Mesenchymal stem cell (in vitro differentiated cells and primary cell): ENCODE results near the gene ANKS1B.

Experiments used
- DNase-seq: peaks from one replicate; pipeline ENCODE4 v3.0.0-alpha.2; 2013
- H2AFZ ChIP-seq: one replicate; pipeline ENCODE4 v1.6.1; 2013; ENCODE audit warnings: low read depth, mild to moderate bottlenecking, control low read depth, inconsistent platforms, low read length, moderate library complexity
- H2AK5ac ChIP-seq: 2 replicates; pipeline ENCODE4 v1.6.1; 2013; ENCODE audit warnings: low read length, moderate library complexity, mild to moderate bottlenecking, inconsistent platforms; ENCODE audit not compliant: severe bottlenecking
- H2BK120ac ChIP-seq: one replicate; pipeline ENCODE4 v1.6.1; 2013; ENCODE audit warnings: low read depth, mild to moderate bottlenecking, inconsistent platforms, low read length, moderate library complexity
- H2BK12ac ChIP-seq, 2 experiments: one replicate each; pipeline ENCODE4 v1.6.1; 2013; ENCODE audit warnings: inconsistent platforms in 2 of 2, low read length in 2 of 2, mild to moderate bottlenecking in 2 of 2, moderate library complexity in 2 of 2, control low read depth in 1 of 2
- H2BK15ac ChIP-seq: one replicate; pipeline ENCODE4 v1.6.1; 2013; ENCODE audit warnings: mild to moderate bottlenecking, low read depth, inconsistent platforms; ENCODE audit not compliant: poor library complexity, severe bottlenecking
- H2BK5ac ChIP-seq: 2 replicates; pipeline ENCODE4 v1.6.1; 2013; ENCODE audit warnings: low read depth, mild to moderate bottlenecking, low read length, control low read depth, inconsistent platforms; ENCODE audit not compliant: poor library complexity, severe bottlenecking
- H3K14ac ChIP-seq, 2 experiments: one replicate each; pipeline ENCODE4 v1.6.1; 2013; ENCODE audit warnings: inconsistent platforms in 2 of 2, low read length in 2 of 2, control low read depth in 1 of 2, mild to moderate bottlenecking in 1 of 2, moderate library complexity in 1 of 2
- H3K18ac ChIP-seq, 2 experiments: one replicate each; pipeline ENCODE4 v1.6.1; 2013; ENCODE audit warnings: inconsistent platforms in 2 of 2, low read length in 2 of 2, control low read depth in 1 of 2, low read depth in 1 of 2, mild to moderate bottlenecking in 1 of 2
- H3K23ac ChIP-seq, 2 experiments: one replicate each; pipeline ENCODE4 v1.6.1; 2013; ENCODE audit warnings: inconsistent platforms in 2 of 2, low read length in 2 of 2, mild to moderate bottlenecking in 2 of 2, moderate library complexity in 2 of 2, control low read depth in 1 of 2
- H3K27ac ChIP-seq: 2 replicates; pipeline ENCODE4 v1.5.1; 2013; ENCODE audit warnings: mild to moderate bottlenecking, moderate library complexity, low read length, control low read depth, inconsistent platforms; ENCODE audit not compliant: poor library complexity, severe bottlenecking
- H3K27me3 ChIP-seq, 2 experiments: 2 replicates each; pipeline versions ENCODE4 v1.6.1 to v1.7.0; 2013; ENCODE audit warnings: low read length in 2 of 2, mild to moderate bottlenecking in 2 of 2, moderate library complexity in 2 of 2, control low read depth in 1 of 2, inconsistent platforms in 1 of 2; ENCODE audit not compliant: control insufficient read depth in 1 of 2, insufficient read depth in 1 of 2
- H3K36me3 ChIP-seq, 2 experiments: 2 replicates each; pipeline versions ENCODE4 v1.6.1 to v1.7.0; 2013; ENCODE audit warnings: low read length in 2 of 2, control low read depth in 1 of 2, inconsistent platforms in 1 of 2, low read depth in 1 of 2, mild to moderate bottlenecking in 1 of 2; ENCODE audit not compliant: insufficient read depth in 2 of 2, control insufficient read depth in 1 of 2
- H3K4ac ChIP-seq, 2 experiments: one replicate each; pipeline ENCODE4 v1.6.1; 2013; ENCODE audit warnings: inconsistent platforms in 2 of 2, low read length in 2 of 2, mild to moderate bottlenecking in 2 of 2, moderate library complexity in 2 of 2, control low read depth in 1 of 2, low read depth in 1 of 2
- H3K4me1 ChIP-seq: 2 replicates; pipeline ENCODE4 v1.6.1; 2013; ENCODE audit warnings: low read depth, low read length, control low read depth; ENCODE audit not compliant: control insufficient read depth, insufficient read depth
- H3K4me2 ChIP-seq: 2 replicates; pipeline ENCODE4 v1.6.1; 2013; ENCODE audit warnings: low read length, mild to moderate bottlenecking, inconsistent platforms; ENCODE audit not compliant: poor library complexity, severe bottlenecking
- H3K4me3 ChIP-seq, 2 experiments: 2 replicates each; pipeline versions ENCODE4 v1.5.1 to v1.7.0; 2013; ENCODE audit warnings: low read length in 2 of 2, mild to moderate bottlenecking in 2 of 2, control low read depth in 1 of 2, low read depth in 1 of 2; ENCODE audit not compliant: insufficient read depth in 1 of 2
- H3K79me1 ChIP-seq: replicated peaks from 2 replicates; pipeline ENCODE4 v1.6.1; 2013; ENCODE audit warnings: mild to moderate bottlenecking, control low read depth, low read length, inconsistent platforms; ENCODE audit not compliant: poor library complexity, severe bottlenecking
- H3K9ac ChIP-seq: 2 replicates; pipeline ENCODE4 v1.7.0; 2013; ENCODE audit warnings: mild to moderate bottlenecking, low read length, moderate library complexity
- H3K9me3 ChIP-seq: 2 replicates; pipeline ENCODE4 v1.7.0; 2013; ENCODE audit warnings: mild to moderate bottlenecking, low read length; ENCODE audit not compliant: control insufficient read depth
- H4K8ac ChIP-seq: one replicate; pipeline ENCODE4 v1.6.1; 2013; ENCODE audit warnings: inconsistent platforms, mild to moderate bottlenecking, low read length, moderate library complexity
- H4K91ac ChIP-seq: one replicate; pipeline ENCODE4 v1.6.1; 2013; ENCODE audit warnings: mild to moderate bottlenecking, low read length, inconsistent platforms
- WGBS: methylation state at CpG from one replicate; pipeline ENCODE4 v1.1.7; 2013; ENCODE audit warnings: mixed read lengths; 5-methylcytosine and 5-hydroxymethylcytosine counted together

Gene ANKS1B

GRCh38 chr12:99455350-99456035 is 529.2 kb downstream of the ANKS1B start:
- Histone ChIP-seq H3K4ac (no peak overlapping the region), H3K14ac (no peak overlapping the region)

GRCh38 chr12:99454539-99455172 is 530.1 kb downstream of the ANKS1B start:
- no peak overlapping the region for H2BK5ac ChIP-seq
- no peak overlapping the region for H4K8ac ChIP-seq
- peaks cover 6% of the 10 kb centered on the region for H3K9me3 ChIP-seq
- H3K14ac ChIP-seq = no peak overlapping the region
- WGBS = 54% methylated on average over 2 of the region's 2 CpGs
- no peaks in the 10 kb centered on the region for H3K79me1 ChIP-seq
- H3K23ac ChIP-seq = no peak overlapping the region
- H3K4me2 ChIP-seq = no peak overlapping the region
- H2BK12ac ChIP-seq = no peak overlapping the region
- no peak overlapping the region for H3K18ac ChIP-seq
- H2BK120ac ChIP-seq = no peak overlapping the region
- no peak for DNase-seq
- H2AK5ac ChIP-seq = no peak overlapping the region
- H3K4me1 ChIP-seq = peaks cover 5% of the 10 kb centered on the region
- H3K27ac ChIP-seq = no peak overlapping the region
- no peak overlapping the region for H3K4me3 ChIP-seq
- no peaks in the 10 kb centered on the region for H3K27me3 ChIP-seq
- no peak overlapping the region for H4K91ac ChIP-seq
- no peak overlapping the region for H3K4ac ChIP-seq
- H2BK15ac ChIP-seq = no peak overlapping the region
- no peak overlapping the region for H2AFZ ChIP-seq
- no peaks in the 10 kb centered on the region for H3K36me3 ChIP-seq
- H3K9ac ChIP-seq = no peak overlapping the region

More at GRCh38 chr12:99455350-99456035, 529.2 kb downstream of the ANKS1B start:
- Histone ChIP-seq H2BK15ac (no peak overlapping the region), H3K36me3 (no peaks in the 10 kb centered on the region), H3K23ac (no peak overlapping the region), H3K27ac (no peak overlapping the region), H2BK120ac (no peak overlapping the region), H4K91ac (no peak overlapping the region), H2BK5ac (no peak overlapping the region), H3K79me1 (no peaks in the 10 kb centered on the region), H3K27me3 (no peaks in the 10 kb centered on the region), H3K9me3 (peaks cover 10% of the 10 kb centered on the region), H2BK12ac (no peak overlapping the region), H2AK5ac (no peak overlapping the region), H3K4me3 (no peak overlapping the region), H4K8ac (no peak overlapping the region), H3K4me2 (no peak overlapping the region), H3K18ac (no peak overlapping the region), H2AFZ (no peak overlapping the region), H3K9ac (no peak overlapping the region), H3K4me1 (peaks cover 5% of the 10 kb centered on the region)
- peak; percentile 62 for DNase-seq
- 58% methylated on average over 3 of the region's 4 CpGs for WGBS

GRCh38 chr12:99453836-99454538 is 530.7 kb downstream of the ANKS1B start:
- Histone ChIP-seq H2BK12ac (no peak overlapping the region), H2AK5ac (no peak overlapping the region), H2BK5ac (no peak overlapping the region), H3K9ac (peak overlapping the region; percentile 67), H3K4me3 (peak overlapping the region in 1 of 2 experiments; percentile 67), H4K91ac (no peak overlapping the region), H3K18ac (no peak overlapping the region), H3K23ac (no peak overlapping the region), H3K4me1 (peaks cover 5% of the 10 kb centered on the region), H2BK15ac (no peak overlapping the region), H2BK120ac (no peak overlapping the region), H3K79me1 (no peaks in the 10 kb centered on the region), H3K27ac (peak overlapping the region; percentile 38), H2AFZ (no peak overlapping the region), H3K4ac (no peak overlapping the region), H3K14ac (no peak overlapping the region), H3K4me2 (no peak overlapping the region), H3K9me3 (peaks cover 6% of the 10 kb centered on the region), H3K36me3 (no peaks in the 10 kb centered on the region), H3K27me3 (no peaks in the 10 kb centered on the region), H4K8ac (no peak overlapping the region)
- WGBS = 26% methylated on average over 1 of the region's 2 CpGs
- no peak for DNase-seq

GRCh38 chr12:99450036-99450630 is 534.6 kb downstream of the ANKS1B start:
- Histone ChIP-seq H3K4me3 (no peak overlapping the region), H2BK120ac (no peak overlapping the region), H4K8ac (no peak overlapping the region), H3K4ac (no peak overlapping the region), H2BK5ac (no peak overlapping the region), H3K4me2 (no peak overlapping the region), H2AFZ (no peak overlapping the region), H3K4me1 (peaks cover 2% of the 10 kb centered on the region), H3K23ac (no peak overlapping the region), H2BK12ac (no peak overlapping the region), H3K14ac (no peak overlapping the region), H2BK15ac (no peak overlapping the region), H3K18ac (no peak overlapping the region), H3K36me3 (no peaks in the 10 kb centered on the region), H3K9me3 (no peaks in the 10 kb centered on the region), H3K27ac (no peak overlapping the region), H3K27me3 (no peaks in the 10 kb centered on the region), H2AK5ac (no peak overlapping the region), H3K79me1 (no peaks in the 10 kb centered on the region), H3K9ac (no peak overlapping the region), H4K91ac (no peak overlapping the region)
- WGBS = 40% methylated on average over 3 of the region's 4 CpGs
- no peak for DNase-seq
